ENCODE data around the gene ARCN1.

ARCN1 gene

DNA sequence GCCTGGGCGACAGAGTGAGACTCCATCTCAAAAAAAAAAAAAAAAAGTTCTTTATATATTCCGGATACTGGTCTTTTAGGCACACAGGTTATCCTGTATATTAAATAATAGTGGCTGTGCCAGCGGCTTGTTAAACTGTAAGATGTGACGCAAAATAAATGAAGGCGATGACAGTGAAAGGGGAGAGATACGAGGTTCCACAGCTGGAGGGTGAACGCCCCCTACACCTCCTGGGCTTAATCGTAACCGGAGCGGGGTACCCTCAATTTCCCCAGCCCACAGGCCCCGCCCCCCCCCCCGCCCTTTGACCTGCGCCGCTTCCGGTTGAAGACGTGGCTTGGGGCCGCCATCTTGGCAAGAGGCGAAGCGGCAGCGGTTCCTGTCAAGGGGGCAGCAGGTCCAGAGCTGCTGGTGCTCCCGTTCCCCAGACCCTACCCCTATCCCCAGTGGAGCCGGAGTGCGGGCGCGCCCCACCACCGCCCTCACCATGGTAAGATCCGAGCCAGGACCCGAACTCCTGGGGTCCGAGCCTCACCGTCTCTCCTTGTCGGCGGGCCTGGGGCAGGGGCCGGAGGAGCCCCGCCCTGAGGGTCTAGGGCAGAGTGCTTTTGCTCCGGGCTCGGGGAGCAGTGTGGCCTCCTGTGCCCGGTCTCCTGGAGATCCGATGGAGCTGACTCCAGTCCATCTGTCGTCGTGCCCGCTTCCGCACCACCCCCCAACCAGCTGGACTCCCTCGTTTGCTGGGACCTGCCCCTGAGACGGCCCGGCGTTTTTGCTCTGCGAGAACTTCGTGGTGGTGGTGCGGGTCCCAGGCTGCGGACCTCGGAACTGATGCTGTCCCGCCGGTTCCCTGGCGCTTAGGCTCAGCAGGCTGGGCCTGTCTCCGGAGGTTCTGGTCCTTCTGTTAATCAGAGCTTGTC, at the start of gene ARCN1:
ARCN1 (plus strand) TSS at position 349 of the 920 bp plus-strand sequence; CDS start at position 488, 139 bp downstream.
- peak; percentile 91 for DNase-seq

DNA sequence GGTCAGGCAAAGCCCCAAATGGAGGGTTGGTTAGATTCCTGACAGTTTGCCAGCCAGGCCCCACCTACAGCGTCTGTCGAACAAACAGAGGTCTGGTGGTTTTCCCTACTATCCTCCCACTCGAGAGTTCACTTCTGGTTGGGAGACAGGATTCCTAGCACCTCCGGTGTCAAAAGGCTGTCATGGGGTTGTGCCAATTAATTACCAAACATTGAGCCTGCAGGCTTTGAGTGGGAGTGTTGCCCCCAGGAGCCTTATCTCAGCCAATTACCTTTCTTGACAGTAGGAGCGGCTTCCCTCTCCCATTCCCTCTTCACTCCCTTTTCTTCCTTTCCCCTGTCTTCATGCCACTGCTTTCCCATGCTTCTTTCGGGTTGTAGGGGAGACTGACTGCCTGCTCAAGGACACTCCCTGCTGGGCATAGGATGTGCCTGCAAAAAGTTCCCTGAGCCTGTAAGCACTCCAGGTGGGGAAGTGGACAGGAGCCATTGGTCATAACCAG, 49.6 kb upstream of the ARCN1 start:
- peak; percentile 8 for DNase-seq

DNA sequence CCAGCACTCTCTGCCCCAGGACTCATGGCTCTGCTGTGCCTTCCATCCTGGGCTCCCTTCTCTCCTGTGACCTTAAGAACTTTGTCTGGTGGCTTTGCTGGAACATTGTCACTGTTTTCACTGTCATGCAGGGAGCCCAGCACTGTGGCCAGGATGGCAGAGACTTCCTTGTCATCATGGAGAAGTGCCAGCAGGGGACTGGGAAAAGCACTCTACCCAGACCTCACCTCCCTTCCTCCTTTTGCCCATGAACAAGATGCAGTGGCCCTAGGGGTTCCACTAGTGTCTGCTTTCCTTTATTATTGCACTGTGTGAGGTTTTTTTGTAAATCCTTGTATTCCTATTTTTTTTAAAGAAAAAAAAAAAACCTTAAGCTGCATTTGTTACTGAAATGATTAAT, 47.9 kb upstream of the ARCN1 start:
- no peak for DNase-seq

DNA sequence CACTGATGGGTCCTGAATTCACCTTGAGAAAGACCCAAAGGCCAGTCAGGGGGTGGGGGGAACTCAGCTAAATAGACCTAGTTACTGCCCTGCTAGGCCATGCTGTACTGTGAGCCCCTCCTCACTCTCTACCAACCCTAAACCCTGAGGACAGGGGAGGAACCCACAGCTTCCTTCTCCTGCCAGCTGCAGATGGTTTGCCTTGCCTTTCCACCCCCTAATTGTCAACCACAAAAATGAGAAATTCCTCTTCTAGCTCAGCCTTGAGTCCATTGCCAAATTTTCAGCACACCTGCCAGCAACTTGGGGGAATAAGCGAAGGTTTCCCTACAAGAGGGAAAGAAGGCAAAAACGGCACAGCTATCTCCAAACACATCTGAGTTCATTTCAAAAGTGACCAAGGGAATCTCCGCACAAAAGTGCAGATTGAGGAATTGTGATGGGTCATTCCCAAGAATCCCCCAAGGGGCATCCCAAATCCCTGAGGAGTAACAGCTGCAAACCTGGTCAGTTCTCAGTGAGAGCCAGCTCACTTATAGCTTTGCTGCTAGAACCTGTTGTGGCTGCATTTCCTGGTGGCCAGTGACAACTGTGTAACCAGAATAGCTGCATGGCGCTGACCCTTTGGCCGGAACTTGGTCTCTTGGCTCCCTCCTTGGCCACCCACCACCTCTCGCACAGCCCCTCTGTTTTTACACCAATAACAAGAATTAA, 47.3 kb upstream of the ARCN1 start:
- DNase-seq = no peak

DNA sequence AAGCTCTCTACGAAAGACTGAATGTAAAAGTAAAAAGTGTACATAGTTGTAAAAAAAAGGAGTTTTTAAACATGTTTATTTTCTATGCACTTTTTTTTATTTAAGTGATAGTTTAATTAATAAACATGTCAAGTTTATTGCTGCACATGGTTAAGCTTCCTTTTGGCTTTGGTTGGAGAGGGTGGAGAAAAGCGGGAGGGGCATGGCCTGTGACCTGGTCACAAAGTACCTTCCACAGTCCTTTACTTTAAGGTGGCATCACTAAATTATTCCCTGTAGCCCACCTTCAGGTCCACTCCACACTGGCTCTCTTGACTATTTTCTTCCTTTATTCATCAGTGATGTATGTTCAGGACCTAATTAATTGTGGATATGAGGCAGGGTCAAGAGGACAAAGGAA, 45.5 kb upstream of the ARCN1 start:
- no peak for DNase-seq

DNA sequence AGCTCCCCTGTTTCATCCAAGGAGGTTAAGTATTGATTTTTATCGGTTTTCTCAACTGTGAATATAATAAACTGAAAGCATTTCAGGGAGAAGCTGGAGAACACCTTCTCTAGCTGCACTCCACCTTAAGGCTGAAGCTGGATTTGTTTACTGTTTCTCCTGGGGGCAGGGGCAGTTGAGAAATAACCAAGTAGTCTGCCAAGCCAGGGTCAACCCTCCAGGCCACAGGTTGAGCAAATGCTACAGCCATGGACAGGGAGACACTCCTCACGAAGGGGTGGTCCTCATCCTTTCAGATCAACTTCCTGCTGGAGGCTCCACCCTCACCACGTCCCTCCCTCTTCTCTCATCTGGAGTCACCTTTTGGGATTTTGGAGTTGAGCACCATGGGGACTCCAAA, 45.1 kb upstream of the ARCN1 start, which contains the start of gene TTC36:
TTC36 (plus strand) TSS at position 366 of the 400 bp plus-strand sequence; CDS start at position 387, 21 bp downstream.
- no peak for DNase-seq

DNA sequence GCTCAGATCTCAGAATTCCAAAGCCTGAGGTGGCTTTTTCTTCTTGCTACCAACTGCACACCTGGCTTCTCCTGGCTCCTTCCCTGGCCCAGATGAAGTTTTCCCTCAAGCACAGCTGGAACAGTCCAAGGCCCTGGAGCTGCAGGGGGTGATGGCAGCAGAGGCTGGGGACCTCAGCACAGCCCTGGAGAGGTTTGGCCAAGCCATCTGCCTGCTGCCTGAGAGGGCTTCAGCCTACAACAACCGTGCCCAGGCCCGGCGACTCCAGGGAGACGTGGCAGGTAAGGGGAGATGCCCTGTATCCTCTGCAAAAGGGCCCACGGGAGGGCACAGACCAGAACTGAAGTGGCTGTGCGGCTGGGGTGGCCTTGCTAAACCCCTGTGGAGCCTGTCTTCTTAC, 43.7 kb upstream of the ARCN1 start:
- DNase-seq = peak; percentile 3

DNA sequence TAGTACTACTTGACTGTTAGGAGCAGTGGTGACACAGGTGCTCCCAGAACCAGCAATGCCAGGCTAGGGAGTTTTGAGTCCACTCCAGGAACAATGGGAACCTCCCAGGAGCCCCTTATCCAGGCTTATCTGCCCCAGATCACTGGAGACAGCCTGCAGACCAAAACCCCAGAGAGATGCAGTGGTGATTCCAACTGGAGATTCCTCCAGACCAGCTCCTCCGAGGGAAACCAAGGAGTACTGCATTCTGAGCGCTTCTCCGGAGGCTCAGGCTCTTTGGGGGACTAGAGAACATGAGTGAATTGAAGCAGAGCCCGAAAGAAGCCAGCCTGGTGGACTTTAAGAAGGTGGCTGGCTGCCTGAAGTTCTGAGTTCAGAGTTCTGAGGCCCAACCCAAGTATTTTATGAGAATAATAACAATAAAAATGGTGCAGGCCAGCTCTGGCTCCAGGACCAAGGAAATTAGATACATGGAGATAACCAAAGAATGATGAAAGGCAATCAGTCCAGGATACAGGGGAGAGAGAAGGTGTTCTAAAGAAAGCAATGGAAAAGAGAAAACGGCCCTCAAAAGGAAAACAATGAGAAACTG, 42.5 kb upstream of the ARCN1 start:
- peak; percentile 6 for DNase-seq

DNA sequence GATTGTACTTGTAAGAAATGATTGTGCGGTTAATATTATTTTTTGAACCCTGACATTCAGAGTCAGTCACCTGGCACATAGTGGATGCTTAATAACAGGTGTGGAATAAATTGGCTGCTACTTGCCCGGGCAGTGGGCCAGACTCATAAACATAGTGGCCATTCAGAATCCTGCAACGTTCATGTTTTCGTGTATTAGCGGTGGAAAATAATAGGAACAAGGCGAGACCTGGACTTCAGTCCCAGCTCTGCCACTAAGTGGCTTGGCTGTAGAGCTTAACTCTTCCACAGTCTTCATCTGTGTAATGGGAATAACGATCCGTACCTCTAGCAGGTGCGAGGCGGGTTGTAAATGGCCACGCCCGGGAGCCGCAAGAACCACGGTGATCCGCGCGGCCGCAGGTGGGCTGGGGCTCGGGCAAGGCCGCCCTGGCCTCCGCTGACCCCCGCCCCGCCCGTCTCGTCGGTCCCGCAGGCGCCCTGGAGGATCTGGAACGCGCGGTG, 42.0 kb upstream of the ARCN1 start:
- DNase-seq = no peak

DNA sequence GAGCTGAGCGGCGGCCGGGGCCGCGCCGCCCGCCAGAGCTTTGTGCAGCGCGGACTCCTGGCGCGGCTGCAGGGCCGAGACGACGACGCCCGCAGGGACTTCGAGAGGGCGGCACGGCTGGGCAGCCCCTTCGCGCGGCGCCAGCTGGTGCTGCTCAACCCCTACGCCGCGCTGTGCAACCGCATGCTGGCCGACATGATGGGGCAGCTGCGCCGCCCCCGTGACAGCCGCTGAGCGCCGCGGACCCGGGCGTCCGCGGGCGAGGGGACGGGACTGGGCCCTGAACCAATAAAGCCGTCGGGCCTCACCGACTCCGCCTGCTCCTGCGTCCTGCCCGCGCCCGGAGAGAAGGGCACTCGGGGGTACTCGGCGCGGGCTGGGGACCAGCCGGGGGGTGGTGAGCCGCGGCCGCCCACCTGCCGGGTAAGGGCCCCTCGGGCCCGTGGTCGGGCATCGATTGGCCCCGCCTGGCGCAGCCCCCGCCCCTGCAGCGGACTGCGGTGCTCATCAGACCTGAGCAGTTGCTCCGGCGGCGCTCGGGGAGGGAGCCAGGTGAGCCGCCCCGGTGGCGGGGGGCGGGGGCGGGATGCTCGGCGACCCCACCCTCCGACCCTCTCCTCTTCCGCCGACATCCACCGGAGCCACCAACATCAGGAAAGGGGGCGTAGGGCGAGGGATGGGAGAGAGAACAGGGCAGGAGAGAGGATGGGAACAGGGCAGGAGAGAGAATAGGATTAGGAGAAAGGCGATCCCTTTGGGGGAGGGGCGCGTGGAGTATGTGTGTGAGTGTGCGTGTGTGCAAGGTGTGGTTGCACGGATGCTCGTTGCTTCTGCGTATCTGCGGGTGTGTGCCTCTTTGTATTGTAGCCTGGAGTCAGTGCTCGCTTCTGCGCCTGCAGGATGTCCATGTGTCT, 41.3 kb upstream of the ARCN1 start, which contains the start of gene TMEM25:
TMEM25 (plus strand) TSS at position 510 of the 914 bp plus-strand sequence. CDS start 610 bp downstream, outside the sequence.
- peak; percentile 92 for DNase-seq

DNA sequence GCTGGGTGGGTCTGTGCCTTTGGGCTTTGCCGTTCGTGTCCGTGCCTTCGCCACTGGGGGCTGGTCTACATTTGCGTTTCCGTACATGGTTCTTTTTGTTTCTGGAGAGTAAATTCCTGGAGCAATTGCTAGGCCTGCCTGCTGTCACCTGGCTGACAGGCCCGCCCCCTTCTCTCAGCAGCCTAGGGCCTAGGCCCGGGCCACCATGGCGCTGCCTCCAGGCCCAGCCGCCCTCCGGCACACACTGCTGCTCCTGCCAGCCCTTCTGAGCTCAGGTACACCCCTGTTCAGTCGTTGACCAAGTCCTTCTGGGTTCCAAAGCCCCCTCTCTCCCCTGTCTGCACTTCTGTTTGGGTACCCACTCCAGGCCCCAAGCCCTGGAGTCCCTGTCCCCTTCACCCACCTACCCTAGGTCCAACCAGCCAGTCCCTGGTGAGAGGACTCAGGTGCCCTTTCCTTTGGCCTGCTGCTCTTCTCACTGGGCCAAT, 40.6 kb upstream of the ARCN1 start:
- DNase-seq = no peak

DNA sequence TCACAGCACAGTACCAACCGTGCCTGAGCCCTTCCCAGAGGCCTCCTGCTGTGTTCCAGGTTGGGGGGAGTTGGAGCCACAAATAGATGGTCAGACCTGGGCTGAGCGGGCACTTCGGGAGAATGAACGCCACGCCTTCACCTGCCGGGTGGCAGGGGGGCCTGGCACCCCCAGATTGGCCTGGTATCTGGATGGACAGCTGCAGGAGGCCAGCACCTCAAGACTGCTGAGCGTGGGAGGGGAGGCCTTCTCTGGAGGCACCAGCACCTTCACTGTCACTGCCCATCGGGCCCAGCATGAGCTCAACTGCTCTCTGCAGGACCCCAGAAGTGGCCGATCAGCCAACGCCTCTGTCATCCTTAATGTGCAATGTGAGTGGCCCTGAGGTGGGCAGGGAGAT, 40.1 kb upstream of the ARCN1 start:
- no peak for DNase-seq

DNA sequence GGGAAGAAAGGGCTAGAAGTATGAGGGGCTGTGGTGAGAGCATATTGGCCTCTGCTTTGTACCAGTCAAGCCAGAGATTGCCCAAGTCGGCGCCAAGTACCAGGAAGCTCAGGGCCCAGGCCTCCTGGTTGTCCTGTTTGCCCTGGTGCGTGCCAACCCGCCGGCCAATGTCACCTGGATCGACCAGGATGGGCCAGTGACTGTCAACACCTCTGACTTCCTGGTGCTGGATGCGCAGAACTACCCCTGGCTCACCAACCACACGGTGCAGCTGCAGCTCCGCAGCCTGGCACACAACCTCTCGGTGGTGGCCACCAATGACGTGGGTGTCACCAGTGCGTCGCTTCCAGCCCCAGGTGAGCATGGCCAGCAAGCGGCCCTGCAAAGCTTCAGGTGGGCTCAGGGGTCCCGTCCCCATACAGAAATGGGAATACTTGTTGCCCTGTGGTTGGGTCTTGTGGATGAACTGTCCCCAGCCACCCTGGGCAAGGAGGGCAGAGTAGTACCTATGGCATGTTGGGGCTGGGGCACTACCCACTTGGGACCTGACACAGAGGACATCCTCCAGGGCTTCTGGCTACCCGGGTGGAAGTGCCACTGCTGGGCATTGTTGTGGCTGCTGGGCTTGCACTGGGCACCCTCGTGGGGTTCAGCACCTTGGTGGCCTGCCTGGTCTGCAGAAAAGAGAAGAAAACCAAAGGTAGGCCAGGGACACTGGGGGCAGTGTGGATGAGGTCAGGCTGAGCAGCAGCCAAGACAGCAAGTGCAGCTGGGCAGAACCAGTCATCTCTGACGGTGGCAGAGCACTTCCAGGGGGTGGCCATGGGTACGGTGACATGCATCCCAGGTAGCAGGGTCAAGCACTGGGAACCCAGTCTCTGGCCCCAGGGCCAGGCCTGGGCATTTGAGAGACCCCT, 39.1 kb upstream of the ARCN1 start:
- DNase-seq = no peak

DNA sequence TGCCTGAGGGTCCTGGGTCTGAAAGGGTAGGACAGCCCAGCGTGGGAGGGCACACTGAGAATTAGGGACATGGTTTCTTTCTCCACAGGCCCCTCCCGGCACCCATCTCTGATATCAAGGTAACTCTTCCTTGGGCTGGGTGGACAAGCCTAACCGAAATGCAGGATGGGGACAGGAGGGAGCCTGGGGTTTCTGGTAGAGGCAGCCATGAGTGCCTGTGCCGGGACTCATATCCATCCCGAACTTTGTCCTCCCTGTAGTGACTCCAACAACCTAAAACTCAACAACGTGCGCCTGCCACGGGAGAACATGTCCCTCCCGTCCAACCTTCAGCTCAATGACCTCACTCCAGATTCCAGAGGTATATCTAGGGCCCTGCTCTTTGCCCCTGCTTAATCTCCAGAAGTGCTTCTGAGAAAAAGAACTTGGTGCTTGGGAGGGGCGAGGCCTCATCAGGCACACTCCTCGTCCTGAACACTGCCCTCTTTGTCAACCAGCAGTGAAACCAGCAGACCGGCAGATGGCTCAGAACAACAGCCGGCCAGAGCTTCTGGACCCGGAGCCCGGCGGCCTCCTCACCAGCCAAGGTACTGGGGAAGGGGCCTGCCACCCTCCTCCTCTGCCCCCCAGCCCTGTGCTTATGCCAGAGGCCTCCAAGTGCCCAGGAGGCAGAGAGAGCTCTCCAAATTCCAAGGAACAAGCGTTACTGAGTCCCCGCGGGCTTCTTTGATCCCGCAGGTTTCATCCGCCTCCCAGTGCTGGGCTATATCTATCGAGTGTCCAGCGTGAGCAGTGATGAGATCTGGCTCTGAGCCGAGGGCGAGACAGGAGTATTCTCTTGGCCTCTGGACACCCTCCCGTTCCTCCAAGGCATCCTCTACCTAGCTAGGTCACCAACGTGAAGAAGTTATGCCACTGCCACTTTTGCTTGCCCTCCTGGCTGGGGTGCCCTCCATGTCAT, 38.2 kb upstream of the ARCN1 start:
- peak; percentile 6 for DNase-seq

DNA sequence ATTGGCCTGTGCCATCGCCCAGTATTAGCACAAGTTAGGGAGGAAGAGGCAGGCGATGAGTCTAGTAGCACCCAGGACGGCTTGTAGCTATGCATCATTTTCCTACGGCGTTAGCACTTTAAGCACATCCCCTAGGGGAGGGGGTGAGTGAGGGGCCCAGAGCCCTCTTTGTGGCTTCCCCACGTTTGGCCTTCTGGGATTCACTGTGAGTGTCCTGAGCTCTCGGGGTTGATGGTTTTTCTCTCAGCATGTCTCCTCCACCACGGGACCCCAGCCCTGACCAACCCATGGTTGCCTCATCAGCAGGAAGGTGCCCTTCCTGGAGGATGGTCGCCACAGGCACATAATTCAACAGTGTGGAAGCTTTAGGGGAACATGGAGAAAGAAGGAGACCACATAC, 36.9 kb upstream of the ARCN1 start:
- DNase-seq = no peak

DNA sequence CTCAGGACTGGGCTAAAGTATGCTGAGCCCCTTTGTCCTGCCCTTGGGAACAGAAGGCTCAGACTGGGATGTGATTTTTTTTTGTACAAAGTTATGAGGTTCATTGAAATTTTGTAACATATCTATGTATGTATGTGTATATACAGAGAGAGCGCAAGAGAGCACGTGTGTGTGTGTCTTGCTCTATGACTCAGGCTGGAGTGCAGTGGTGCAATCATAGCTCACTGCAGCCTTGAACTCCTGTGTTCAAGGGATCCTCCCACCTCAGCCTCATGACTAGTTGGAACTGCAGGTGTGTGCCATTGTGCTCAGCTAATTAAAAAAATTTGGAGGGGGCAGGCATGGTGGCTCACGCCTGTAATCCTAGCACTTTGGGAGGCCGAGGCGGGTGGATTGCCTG, 35.5 kb upstream of the ARCN1 start:
- no peak for DNase-seq

DNA sequence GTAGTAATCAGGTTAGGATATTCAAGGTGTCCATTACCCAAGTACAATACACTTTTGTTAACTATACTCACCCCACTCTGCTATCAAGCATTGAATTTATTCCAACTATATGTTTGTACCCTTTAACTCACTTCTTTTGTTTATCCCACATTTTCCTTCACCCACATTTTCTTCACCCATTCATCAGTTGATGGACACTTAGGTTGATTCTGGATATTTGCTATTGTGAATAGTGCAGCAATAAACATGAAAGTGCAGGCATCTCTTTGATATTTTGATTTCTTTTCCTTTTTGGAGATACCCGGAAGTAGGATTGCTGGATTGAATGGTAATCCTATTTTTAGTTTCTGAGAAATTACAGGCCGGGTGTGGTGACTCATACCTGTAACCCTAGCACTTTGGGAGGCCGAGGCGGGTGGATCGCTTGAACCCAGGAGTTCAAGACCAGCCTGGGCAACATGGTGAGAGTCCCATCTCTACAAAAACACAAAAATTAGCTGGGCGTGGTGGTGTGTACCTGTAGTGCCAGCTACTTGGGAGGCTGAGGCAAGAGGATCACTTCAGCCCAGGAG, 34.7 kb upstream of the ARCN1 start:
- no peak for DNase-seq

DNA sequence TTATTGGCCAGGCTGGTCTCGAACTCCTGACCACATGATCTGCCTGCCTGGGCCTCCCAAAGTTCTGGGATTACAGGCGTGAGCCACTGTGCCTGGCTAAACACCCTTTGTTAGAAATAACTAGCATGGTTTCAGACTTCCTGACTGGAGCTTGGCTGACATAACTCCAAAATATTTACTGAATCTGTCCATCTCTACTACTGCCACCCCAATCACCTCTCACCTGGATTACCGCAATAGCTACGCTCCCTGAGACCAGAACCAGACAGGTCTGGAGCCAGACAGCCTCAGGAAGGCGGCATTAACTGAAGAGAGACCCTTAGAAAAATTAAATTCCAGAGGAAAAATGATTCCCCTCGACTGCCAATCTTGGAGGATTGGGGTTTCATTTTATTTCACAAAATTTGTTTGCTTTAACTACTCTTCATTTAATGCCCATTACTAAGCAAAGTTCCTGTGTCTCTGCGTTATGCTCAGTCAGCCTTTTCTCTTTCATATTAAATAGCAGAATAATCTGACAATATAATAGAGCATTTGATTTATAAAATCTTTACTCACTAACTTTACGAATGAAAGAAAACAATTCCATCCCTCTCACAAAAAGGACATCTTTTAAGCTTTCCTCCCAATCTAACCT, 28.1 kb upstream of the ARCN1 start:
- DNase-seq = no peak

DNA sequence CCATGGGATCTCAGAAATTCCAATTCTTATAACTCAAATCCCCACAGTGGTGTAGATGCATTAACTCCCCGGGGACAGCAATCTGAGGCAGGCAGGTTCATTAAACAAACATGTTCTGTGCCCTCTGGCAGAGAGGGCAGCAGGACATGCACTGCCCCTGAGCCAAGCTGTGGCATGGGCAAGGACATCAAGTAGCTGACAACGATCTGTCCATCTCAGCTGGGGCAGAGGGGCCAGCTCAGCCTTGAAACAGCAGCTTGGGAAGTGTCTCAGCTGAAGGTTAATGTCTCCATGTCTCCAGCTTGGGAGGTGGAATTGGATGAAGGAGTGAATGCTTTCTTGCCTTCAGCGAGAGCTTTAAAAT, 27.6 kb upstream of the ARCN1 start:
- DNase-seq = no peak

Data from retina (tissue), 1 donor.